ENCODE results near the gene CCN6. TPM values are rescaled to one million over a fixed set of nuclear protein-coding genes. Genes with fewer than 3 reads are reported as not detected.

CCN6 gene
- total RNA-seq, 2 donors from 2014 or later: not detected

DNA sequence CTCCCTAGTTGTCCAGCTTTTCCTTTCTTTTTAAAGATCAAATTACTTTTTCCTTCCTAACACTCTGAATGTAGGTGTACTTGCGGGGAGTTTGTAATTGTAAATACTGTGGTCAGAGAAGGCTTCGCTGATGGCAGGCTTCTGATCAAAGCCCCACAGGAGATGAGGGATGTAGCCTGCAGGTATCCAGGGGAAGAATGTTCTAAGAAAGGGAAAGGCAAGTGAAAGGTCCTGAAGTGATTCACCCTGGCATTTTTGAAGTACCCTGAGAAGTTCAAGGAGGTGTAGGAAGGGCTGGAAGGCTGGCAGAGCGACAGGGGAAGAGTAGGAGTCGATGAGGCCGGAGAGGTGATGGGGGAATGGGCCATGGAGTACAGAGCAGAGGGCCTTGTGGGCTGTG lies 38.2 kb upstream of the CCN6 start:
- Mint-ChIP-seq H3K27ac (no peak overlapping the region), H3K27me3 (ENCODE audit: insufficient read depth) (peaks cover 15% of the 10 kb centered on the region), H3K9me3 (no peaks in the 10 kb centered on the region), H3K4me1 (peaks cover 2% of the 10 kb centered on the region), H3K4me3 (no peak overlapping the region), H3K36me3 (ENCODE audit: low read depth) (no peaks in the 10 kb centered on the region)
- Histone ChIP-seq H3K36me3 (ENCODE audit: control insufficient read depth, insufficient read depth, low read length) (no peaks in the 10 kb centered on the region), H3K27ac (ENCODE audit: low read depth, low read length) (no peak overlapping the region), H3K4me1 (ENCODE audit: control insufficient read depth, insufficient read depth, low read length) (no peaks in the 10 kb centered on the region), H3K27me3 (ENCODE audit: control insufficient read depth, insufficient read depth, low read length, poor library complexity, severe bottlenecking) (peaks cover 12% of the 10 kb centered on the region), H3K4me3 (ENCODE audit: low read length) (no peak overlapping the region), H3K9ac (ENCODE audit: extremely low read depth, low read length, poor library complexity, severe bottlenecking) (no peak overlapping the region), H3K9me3 (ENCODE audit: control insufficient read depth, low read length) (no peaks in the 10 kb centered on the region)
- no peak for DNase-seq
- TF ChIP-seq CTCF (conservative IDR thresholded peaks at IDR 0.05): no peak
- WGBS, 2 experiments (ENCODE audit: insufficient coverage in 1 of 2, insufficient read length in 1 of 2): 92 to 94% methylated on average over 4 to 5 of the region's 5 CpGs

DNA sequence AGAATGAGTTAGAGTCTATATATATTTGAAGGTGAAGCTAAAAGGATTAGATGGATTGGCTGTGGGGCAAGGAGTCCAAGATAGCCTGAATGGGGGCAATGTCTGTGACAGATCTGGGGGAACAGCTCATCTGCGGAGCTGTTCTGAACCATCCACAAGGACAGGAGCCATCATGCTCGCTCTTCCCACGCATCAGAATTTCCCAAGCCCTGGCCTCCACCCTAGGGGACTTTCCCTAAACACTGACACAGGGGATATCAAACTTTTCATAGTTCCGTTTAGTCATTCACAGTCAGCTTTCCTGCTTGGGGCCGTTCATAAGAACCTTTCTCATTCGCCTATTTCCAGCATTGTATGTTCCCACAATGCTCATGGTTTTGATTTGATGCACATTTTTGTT lies 37.6 kb upstream of the CCN6 start:
- no peak overlapping the region for H3K27ac ChIP-seq (ENCODE audit: low read depth, low read length)
- H3K27me3 ChIP-seq (ENCODE audit: control insufficient read depth, insufficient read depth, low read length, poor library complexity, severe bottlenecking): peaks cover 12% of the 10 kb centered on the region
- H3K36me3 ChIP-seq (ENCODE audit: control insufficient read depth, insufficient read depth, low read length): no peaks in the 10 kb centered on the region
- Mint-ChIP-seq H3K9me3 (no peaks in the 10 kb centered on the region), H3K27ac (no peak overlapping the region), H3K27me3 (ENCODE audit: insufficient read depth) (peaks cover 15% of the 10 kb centered on the region), H3K4me3 (no peak overlapping the region), H3K4me1 (peaks cover 2% of the 10 kb centered on the region), H3K36me3 (ENCODE audit: low read depth) (no peaks in the 10 kb centered on the region)
- no peak for TF ChIP-seq CTCF (conservative IDR thresholded peaks at IDR 0.05)
- no peaks in the 10 kb centered on the region for H3K4me1 ChIP-seq (ENCODE audit: control insufficient read depth, insufficient read depth, low read length)
- 93 to 96% methylated on average over 5 to 6 of the region's 6 CpGs for WGBS, 2 experiments (ENCODE audit: insufficient coverage in 1 of 2, insufficient read length in 1 of 2)
- DNase-seq: no peak
- H3K9me3 ChIP-seq (ENCODE audit: control insufficient read depth, low read length): no peaks in the 10 kb centered on the region
- no peak overlapping the region for H3K9ac ChIP-seq (ENCODE audit: extremely low read depth, low read length, poor library complexity, severe bottlenecking)
- no peak overlapping the region for H3K4me3 ChIP-seq (ENCODE audit: low read length)

- no peak overlapping the region for H3K9ac ChIP-seq (ENCODE audit: extremely low read depth, low read length, poor library complexity, severe bottlenecking)
- H3K36me3 ChIP-seq (ENCODE audit: control insufficient read depth, insufficient read depth, low read length): no peaks in the 10 kb centered on the region
- H3K27me3 Mint-ChIP-seq (ENCODE audit: insufficient read depth): peaks cover 18% of the 10 kb centered on the region
- no peak overlapping the region for H3K27ac Mint-ChIP-seq
- peaks cover 12% of the 10 kb centered on the region for H3K27me3 ChIP-seq (ENCODE audit: control insufficient read depth, insufficient read depth, low read length, poor library complexity, severe bottlenecking)
- no peaks in the 10 kb centered on the region for H3K9me3 ChIP-seq (ENCODE audit: control insufficient read depth, low read length)
- no peak overlapping the region for H3K4me3 ChIP-seq (ENCODE audit: low read length)
- H3K36me3 Mint-ChIP-seq (ENCODE audit: low read depth): no peaks in the 10 kb centered on the region
- TF ChIP-seq CTCF (conservative IDR thresholded peaks at IDR 0.05): no peak
- no peak overlapping the region for H3K27ac ChIP-seq (ENCODE audit: low read depth, low read length)
- DNase-seq: no peak
- no peaks in the 10 kb centered on the region for H3K4me1 ChIP-seq (ENCODE audit: control insufficient read depth, insufficient read depth, low read length)
- no peak overlapping the region for H3K4me3 Mint-ChIP-seq
- 92 to 94% methylated on average over 3 to 4 of the region's 4 CpGs for WGBS, 2 experiments (ENCODE audit: insufficient coverage in 1 of 2, insufficient read length in 1 of 2)
- peaks cover 2% of the 10 kb centered on the region for H3K4me1 Mint-ChIP-seq
- no peaks in the 10 kb centered on the region for H3K9me3 Mint-ChIP-seq
These were observed 36.7 kb upstream of the CCN6 start for GRCh38 chr6:112017169-112017568.

Data from endodermal cell (in vitro differentiated cells).